HG02588 (cell line): ENCODE measurements around the gene CLDND1.

Experiments used
- ATAC-seq: cut with Tn5 transposase; IDR thresholded peaks from one replicate; pipeline ENCODE4 v1.9.1; 2021; ENCODE audit warnings: mild to moderate bottlenecking, moderate library complexity; ENCODE audit not compliant: unreplicated experiment

The CLDND1 gene

GRCh38 chr3:98521897-98522543, 682 bp downstream of the CLDND1 start:
- ATAC-seq, result peak; percentile 41

GRCh38 chr3:98519351-98519750, 3.4 kb downstream of the CLDND1 start:
- no peak for ATAC-seq

- no peak for ATAC-seq
Observed at GRCh38 chr3:98518816-98519215, 3.9 kb downstream of the CLDND1 start.

DNA sequence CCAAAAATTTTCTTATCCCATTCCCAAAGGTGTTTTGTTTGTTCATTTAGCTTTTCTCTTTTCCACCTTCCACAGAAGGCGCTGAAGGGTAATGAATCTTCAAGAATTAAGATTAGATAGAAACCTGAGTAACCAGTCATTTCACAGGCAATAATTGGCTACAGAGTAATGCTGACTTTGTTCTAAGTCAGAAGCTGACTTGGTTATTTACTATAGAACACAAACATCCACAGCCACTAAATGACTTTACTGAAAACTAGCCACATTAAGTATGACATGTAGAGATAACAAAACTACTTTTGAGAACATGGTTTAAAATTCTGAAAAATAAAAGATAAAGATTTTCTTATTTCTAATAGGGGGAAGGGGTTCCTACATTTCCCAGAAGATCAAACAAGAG, 7.8 kb downstream of the CLDND1 start:
- ATAC-seq, result no peak

GRCh38 chr3:98513736-98514135, 9.0 kb downstream of the CLDND1 start:
- no peak for ATAC-seq

- ATAC-seq, result no peak
Observed at GRCh38 chr3:98513091-98513511, 9.6 kb downstream of the CLDND1 start.

- ATAC-seq, result no peak
Observed at GRCh38 chr3:98512576-98512975, 10.1 kb downstream of the CLDND1 start.

DNA sequence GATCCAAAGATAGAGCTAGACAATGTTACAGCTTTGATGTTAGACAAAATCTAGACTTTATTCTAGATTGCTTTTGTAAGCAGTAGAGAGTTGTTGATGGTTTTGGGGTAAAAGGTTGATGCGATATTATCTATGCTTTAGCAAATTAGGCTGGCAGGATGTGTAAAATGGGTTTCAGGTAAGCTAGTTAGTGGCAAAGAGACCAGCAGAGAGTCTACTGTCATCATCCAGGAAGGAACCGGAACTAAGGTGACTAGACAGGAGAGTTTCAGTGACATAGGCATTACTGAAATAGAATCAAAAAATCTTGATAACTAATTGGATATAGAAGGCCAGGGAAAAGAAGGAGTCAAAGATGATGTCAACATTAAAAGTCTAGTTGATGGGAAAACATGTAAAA, 14.1 kb downstream of the CLDND1 start:
- no peak for ATAC-seq

- ATAC-seq, result no peak
Observed at GRCh38 chr3:98504539-98504938, 18.2 kb downstream of the CLDND1 start.

- no peak for ATAC-seq
Observed at GRCh38 chr3:98501863-98502576, 20.7 kb downstream of the CLDND1 start.

DNA sequence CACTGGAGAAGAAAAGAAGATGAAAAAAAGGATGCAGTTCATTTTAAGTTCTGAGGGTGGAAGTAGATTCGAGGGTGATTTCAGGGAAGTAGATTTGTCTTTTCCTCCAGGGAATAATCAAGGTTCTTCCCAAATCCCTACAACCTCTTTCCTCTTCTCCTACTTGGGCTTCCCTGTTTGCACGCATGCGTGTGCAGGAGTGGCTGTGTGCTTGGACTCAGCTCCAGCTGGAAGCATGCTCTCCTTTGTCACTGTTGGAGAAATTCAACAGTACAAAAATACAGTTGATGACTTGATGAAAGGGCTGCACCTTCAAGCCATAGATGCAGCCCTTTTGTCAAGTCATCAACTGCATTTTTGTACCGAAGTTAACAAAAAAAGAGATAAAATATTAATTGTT, 21.4 kb downstream of the CLDND1 start:
- ATAC-seq, result no peak

GRCh38 chr3:98500019-98500418, 22.7 kb downstream of the CLDND1 start:
- ATAC-seq, result no peak

DNA sequence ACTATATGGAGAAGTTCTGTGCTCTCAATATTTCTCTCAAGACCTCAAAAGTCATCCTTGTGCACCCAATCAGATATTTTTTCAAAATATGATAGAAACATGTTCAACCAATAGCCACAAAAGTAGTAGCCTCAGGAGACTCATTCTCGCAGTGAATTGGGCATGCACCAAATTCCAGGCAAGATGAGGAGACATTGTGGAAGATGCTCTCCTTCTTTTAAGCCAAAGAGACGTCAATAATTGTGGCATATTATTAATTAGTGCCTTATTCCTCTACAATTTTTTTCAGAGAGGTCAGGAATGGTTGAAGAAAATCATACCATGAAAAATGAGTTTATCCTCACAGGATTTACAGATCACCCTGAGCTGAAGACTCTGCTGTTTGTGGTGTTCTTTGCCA, 25.3 kb downstream of the CLDND1 start, which contains the start of gene OR5K2:
TSS of gene OR5K2 (plus strand) at position 301 of the 400 bp plus-strand sequence. CDS start at position 301, 0 bp downstream.
- ATAC-seq, result no peak

DNA sequence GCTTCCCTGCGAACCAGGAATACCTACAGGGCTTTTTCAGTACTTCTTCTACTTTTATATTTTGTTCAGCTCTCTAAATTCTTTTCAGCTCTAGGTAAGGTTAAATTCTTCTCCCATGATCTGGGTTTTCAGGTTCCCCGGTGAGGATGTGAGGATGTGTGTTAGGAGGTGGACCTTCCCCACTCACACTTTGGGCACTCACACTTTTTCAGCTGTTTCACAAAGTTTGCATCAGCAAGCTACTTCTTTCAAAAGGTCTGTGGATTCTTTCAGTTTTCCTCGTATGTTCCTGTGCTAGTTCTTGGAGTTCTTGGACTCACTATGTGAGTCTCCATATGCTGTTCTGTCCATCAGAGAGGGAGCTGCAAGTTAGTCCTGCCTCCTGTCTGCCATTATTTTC, 39.1 kb downstream of the CLDND1 start:
- ATAC-seq, result no peak

DNA sequence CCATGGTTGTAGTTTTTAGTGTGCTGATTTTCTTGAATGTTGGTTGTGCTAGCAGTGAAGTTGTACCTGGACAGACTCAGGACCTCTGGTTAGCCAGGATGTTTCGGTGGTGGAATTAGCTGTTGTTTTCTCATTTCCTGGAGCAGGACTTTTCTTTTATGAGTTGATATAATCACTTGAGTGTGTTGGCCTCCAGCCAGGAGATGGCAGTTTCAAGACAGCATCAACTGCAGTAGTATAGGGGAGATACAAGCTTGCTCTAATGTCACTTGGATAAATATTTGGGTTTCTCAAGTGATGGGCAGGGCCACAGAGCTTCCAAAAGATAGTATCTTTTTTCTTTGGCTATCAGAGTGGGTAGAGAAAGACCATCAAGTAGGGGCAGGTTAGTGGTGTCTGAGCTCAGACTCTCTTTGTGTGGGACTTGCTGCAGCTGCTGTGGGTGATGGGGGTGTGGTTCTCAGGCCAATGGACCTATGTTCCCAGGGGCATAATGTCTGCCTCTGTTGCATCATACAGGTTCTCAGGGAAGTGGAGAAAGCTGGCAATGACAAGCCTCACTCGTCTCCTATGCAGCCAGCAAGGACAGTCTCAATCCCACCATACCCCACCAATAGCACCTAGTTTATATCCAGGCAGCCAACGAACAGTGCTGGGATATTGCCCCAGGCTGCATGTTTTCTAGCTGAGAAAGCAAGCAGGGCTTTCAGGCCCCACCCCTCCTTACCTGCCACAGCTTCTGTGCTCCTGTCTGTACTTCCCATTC, 39.8 kb downstream of the CLDND1 start:
- ATAC-seq, result no peak
